Gastrocnemius medialis (tissue), 4 donors: ENCODE measurements around the gene PRKACB. TPM values are rescaled to one million over a fixed set of nuclear protein-coding genes. Genes with fewer than 3 reads are reported as not detected.

Experiments used
- ATAC-seq, 2 donors: fragments of 150-250 bp; one replicate each; pipeline ENCODE4 v1.9.1; 2016
- DNase-seq, 2 donors: peaks; one replicate each; pipeline ENCODE4 v3.0.0-alpha.2; 2019
- H3K27ac ChIP-seq, 4 donors: fragments of 200-600 bp; sonication (generic); 1 replicate in 1 of 4; 2 replicates in 3 of 4; pipeline ENCODE4 v1.5.1; 2016 to 2018; ENCODE audit warnings: mild to moderate bottlenecking in 2 of 4, moderate library complexity in 1 of 4
- H3K27me3 ChIP-seq, 3 donors: fragments of 200-600 bp; sonication (generic) in 2 of 3; 1 replicate in 1 of 3; 2 replicates in 2 of 3; pipeline versions ENCODE4 v1.5.1 to v1.6.0; 2016 to 2019; ENCODE audit warnings: mild to moderate bottlenecking in 1 of 3, moderate library complexity in 1 of 3
- H3K36me3 ChIP-seq, 2 donors: fragments of 200-600 bp; sonication (generic) in 1 of 2; one replicate each; pipeline ENCODE4 v1.5.1; 2017 to 2018
- H3K4me1 ChIP-seq, 2 donors: fragments of 200-600 bp; sonication (generic) in 1 of 2; one replicate each; pipeline ENCODE4 v1.5.1; 2016 to 2017; ENCODE audit warnings: mild to moderate bottlenecking in 2 of 2
- H3K4me3 ChIP-seq, 4 donors: fragments of 200-600 bp; sonication (generic) in 3 of 4; 1 replicate in 1 of 4; 2 replicates in 3 of 4; pipeline ENCODE4 v1.5.1; 2016 to 2019; ENCODE audit warnings: mild to moderate bottlenecking in 2 of 4
- H3K9me3 ChIP-seq, 3 donors: fragments of 200-600 bp; sonication (generic) in 2 of 3; 1 replicate in 1 of 3; 2 replicates in 2 of 3; pipeline ENCODE4 v1.5.1; 2016 to 2019
- POLR2A ChIP-seq, 2 donors: fragments of 450-650 bp; IDR thresholded peaks; one replicate each; pipeline ENCODE4 v1.6.1; 2017; ENCODE audit warnings: antibody characterized with exemption in 2 of 2, mild to moderate bottlenecking in 2 of 2, moderate library complexity in 2 of 2
- in situ Hi-C, 4 donors: fragments of 200-750 bp; cut with MboI; loops; one replicate each; pipeline versions ENCODE4 v1.15.0 to v1.8.0; 2017; ENCODE audit warnings: low sequenced_read_pairs in 4 of 4
- intact Hi-C: fragments of 100-400 bp; cut with DNase I; formaldehyde crosslinking; loops from one replicate; pipeline ENCODE4 v1.15.1; 2023; ENCODE audit warnings: low total_unique reads
- total RNA-seq, 4 donors: library from RNA; depleted of rRNA; stranded (reverse); fragments of >200 nt; gene quantifications; one replicate each; pipeline versions ENCODE4 v1.1.0 to v1.2.3, GENCODE V29; 2016
- TF ChIP-seq, protein P1 (sequence below), 5 experiments: fragments of 450-650 bp in 3 of 5; fragments of 200-600 bp in 2 of 5; sonication (generic) in 2 of 5; IDR thresholded peaks in 4 of 5; conservative IDR thresholded peaks in 1 of 5; 1 replicate in 4 of 5; 2 replicates in 1 of 5; pipeline ENCODE4 v1.5.1; 2016 to 2019; ENCODE audit warnings: antibody characterized with exemption in 5 of 5, mild to moderate bottlenecking in 3 of 5, moderate library complexity in 3 of 5

PRKACB gene
- total RNA-seq, 4 donors from 2014 or later: 4.2 to 12.4 (median 7.0) TPM

DNA sequence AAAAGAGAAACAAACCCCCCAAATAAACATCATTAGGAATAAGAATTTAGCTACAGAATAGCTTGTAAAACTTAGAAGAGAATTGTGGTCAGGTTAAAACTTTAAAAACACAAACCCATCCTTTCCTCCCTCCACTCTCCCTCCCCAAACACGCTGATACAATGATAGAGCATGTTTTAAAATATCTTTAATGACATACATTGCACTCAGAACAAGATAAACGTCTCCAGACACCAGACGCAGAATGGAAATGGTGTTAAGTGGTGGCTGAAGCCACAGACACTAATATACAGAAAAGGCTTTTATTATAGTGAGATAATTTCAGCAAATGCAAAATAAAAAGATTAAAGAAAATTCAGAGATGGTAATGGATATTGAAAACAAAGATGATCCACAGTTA, 98.6 kb downstream of the PRKACB start:
- ATAC-seq (no peak), DNase-seq (no peak)
- in situ Hi-C loops (no loop called here), intact Hi-C loops (no loop called here)
- Histone ChIP-seq H3K36me3 (no peaks in the 10 kb centered on the region), H3K4me3 (no peak overlapping the region), H3K4me1 (no peaks in the 10 kb centered on the region), H3K27me3 (no peaks in the 10 kb centered on the region), H3K9me3 (no peaks in the 10 kb centered on the region), H3K27ac (no peak overlapping the region)
- no peak for TF ChIP-seq POLR2A (IDR thresholded peaks at IDR 0.05)
- TF ChIP-seq, protein P1, sequence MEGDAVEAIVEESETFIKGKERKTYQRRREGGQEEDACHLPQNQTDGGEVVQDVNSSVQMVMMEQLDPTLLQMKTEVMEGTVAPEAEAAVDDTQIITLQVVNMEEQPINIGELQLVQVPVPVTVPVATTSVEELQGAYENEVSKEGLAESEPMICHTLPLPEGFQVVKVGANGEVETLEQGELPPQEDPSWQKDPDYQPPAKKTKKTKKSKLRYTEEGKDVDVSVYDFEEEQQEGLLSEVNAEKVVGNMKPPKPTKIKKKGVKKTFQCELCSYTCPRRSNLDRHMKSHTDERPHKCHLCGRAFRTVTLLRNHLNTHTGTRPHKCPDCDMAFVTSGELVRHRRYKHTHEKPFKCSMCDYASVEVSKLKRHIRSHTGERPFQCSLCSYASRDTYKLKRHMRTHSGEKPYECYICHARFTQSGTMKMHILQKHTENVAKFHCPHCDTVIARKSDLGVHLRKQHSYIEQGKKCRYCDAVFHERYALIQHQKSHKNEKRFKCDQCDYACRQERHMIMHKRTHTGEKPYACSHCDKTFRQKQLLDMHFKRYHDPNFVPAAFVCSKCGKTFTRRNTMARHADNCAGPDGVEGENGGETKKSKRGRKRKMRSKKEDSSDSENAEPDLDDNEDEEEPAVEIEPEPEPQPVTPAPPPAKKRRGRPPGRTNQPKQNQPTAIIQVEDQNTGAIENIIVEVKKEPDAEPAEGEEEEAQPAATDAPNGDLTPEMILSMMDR (IDR thresholded peaks at IDR 0.05 in 4 of 5, conservative IDR thresholded peaks at IDR 0.05 in 1 of 5): no peak

DNA sequence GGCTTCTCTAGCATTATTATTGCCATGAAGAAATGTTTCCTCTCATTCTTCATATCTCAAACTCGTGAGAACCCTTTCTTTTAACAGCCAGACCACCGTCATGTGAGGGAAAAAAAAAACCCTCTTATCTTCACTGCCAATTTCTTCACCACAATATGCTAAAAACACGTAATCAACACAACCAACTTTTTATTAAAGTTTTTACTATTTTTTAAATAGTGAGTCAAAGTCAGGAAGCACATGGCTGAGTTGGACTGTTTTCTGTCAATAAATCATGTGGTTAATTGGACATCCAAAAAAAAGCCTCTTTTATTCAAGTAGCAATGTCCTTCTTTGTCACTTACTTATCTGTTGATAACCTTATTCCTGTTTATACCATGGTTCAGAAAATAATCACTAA, 101.5 kb downstream of the PRKACB start:
- no peaks in the 10 kb centered on the region for H3K36me3 ChIP-seq
- no peaks in the 10 kb centered on the region for H3K27me3 ChIP-seq
- no peak for DNase-seq
- H3K4me3 ChIP-seq: no peak overlapping the region
- TF ChIP-seq, protein P1 (IDR thresholded peaks at IDR 0.05 in 4 of 5, conservative IDR thresholded peaks at IDR 0.05 in 1 of 5): no peak
- TF ChIP-seq POLR2A (IDR thresholded peaks at IDR 0.05): no peak
- intact Hi-C loops (no loop called here), in situ Hi-C loops (no loop called here)
- ATAC-seq: no peak
- no peaks in the 10 kb centered on the region for H3K9me3 ChIP-seq
- H3K4me1 ChIP-seq: no peaks in the 10 kb centered on the region
- H3K27ac ChIP-seq: no peak overlapping the region

DNA sequence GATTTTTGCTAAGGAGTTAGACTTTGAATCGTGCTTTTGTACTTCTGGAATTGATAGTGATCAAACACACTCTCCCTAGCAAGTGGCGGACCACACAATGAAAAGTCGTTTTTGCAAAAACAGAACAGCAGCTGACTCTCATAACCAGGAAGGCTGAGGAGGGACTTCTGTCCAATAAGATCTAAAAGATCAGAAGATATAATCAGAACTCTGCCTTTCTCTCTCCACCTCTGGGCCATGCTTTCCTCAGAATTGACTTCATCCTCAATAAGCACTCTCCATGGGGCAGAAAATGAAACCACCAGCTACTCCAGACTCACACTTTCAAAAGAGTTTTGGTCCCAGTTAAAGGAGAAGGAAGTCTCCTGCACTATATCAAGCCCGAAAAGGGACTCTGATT, 102.1 kb downstream of the PRKACB start:
- DNase-seq: no peak
- in situ Hi-C loops (no loop called here), intact Hi-C loops (no loop called here)
- no peaks in the 10 kb centered on the region for H3K36me3 ChIP-seq
- no peak for ATAC-seq
- H3K4me3 ChIP-seq: no peak overlapping the region
- TF ChIP-seq, protein P1 (IDR thresholded peaks at IDR 0.05 in 4 of 5, conservative IDR thresholded peaks at IDR 0.05 in 1 of 5): no peak
- no peak for TF ChIP-seq POLR2A (IDR thresholded peaks at IDR 0.05)
- H3K4me1 ChIP-seq: no peaks in the 10 kb centered on the region
- no peak overlapping the region for H3K27ac ChIP-seq
- no peaks in the 10 kb centered on the region for H3K27me3 ChIP-seq
- no peaks in the 10 kb centered on the region for H3K9me3 ChIP-seq

DNA sequence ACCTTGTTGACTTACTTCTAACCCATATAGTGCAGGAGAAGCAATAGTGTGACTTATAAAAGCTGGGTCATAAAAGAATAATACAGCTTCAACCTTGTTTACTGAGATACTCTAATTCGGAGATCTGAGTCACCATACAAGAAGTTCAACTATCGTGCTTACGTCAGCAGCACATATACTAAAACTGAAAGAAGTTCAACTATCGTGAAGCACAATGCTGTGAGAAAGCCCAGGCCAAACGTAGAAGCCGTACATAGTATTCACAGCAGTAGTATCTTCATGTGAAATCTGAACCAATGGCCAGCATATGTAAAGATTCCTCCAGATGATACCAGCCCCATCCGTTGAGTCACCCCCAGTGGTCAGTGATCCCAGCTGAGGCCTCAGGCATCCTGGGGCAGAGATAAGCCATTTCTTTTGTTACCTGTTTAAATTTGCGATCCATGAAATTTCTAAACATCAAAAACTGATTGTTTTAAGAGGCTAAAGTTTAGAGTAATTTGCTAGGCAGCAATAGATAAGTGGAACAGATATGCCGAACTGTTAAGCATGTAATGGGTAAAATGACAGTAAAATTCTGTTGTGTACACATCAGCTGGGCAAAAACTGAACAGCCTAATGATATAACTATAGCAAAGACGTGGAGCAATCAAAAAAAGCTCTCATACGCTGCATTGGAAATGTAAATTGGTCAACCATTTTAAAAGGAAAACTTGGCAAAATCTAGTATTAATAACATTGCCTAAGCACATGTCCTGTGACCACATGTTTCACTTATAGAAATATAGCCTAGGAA, 103.6 kb downstream of the PRKACB start:
- ATAC-seq: peak in 1 of 2 donors; percentile 49

More for the DNA sequence above, 103.6 kb downstream of the PRKACB start:
- Histone ChIP-seq H3K4me1 (no peaks in the 10 kb centered on the region), H3K4me3 (no peak overlapping the region), H3K9me3 (no peaks in the 10 kb centered on the region), H3K36me3 (no peaks in the 10 kb centered on the region), H3K27me3 (no peaks in the 10 kb centered on the region), H3K27ac (no peak overlapping the region)
- TF ChIP-seq, protein P1 (IDR thresholded peaks at IDR 0.05 in 4 of 5, conservative IDR thresholded peaks at IDR 0.05 in 1 of 5): no peak
- TF ChIP-seq POLR2A (IDR thresholded peaks at IDR 0.05): no peak
- in situ Hi-C loops (no loop called here), intact Hi-C loops (no loop called here)
- no peak for DNase-seq
